GM12874 (cell line): ENCODE measurements around the gene TMC5.
A peak's percentile ranks its signal among the peaks of the same experiment; 100 is the strongest.

Experiments used
- CTCF ChIP-seq: IDR thresholded peaks from 2 replicates; pipeline ENCODE4 v1.5.1; 2011; ENCODE audit warnings: low read depth, mild to moderate bottlenecking, control low read depth, low read length, moderate library complexity; ENCODE audit not compliant: insufficient read depth

Gene TMC5

DNA sequence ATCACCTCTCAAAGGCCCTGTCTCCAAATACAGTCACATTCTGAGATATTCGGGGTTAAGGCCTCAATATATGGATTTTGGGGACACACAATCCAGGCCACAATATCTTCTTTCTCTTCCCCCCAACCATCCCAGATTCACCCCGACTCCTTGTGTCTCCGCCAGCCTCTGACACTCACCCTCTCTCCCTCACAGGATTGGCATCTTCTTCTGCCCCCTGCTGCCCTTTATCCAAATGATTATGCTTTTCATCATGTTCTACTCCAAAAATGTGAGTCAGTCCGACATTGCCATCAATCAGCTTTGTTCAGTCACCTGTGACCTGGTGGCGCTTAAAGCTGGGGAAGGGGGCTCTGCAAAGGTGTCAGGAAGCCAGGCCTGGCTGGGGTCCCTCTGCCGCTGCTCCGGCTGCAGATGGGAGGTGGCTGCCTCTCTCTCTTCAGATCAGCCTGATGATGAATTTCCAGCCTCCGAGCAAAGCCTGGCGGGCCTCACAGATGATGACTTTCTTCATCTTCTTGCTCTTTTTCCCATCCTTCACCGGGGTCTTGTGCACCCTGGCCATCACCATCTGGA, 69.2 kb downstream of the TMC5 start:
- no peak for TF ChIP-seq CTCF

GRCh38 chr16:19488213-19488640, 70.5 kb downstream of the TMC5 start:
- no peak for TF ChIP-seq CTCF

- no peak for TF ChIP-seq CTCF
Measured at GRCh38 chr16:19490619-19491018, 72.9 kb downstream of the TMC5 start.

- TF ChIP-seq CTCF = no peak
Measured at GRCh38 chr16:19497176-19497575, 79.5 kb downstream of the TMC5 start.

- no peak for TF ChIP-seq CTCF
Measured at GRCh38 chr16:19499006-19499405, 81.3 kb downstream of the TMC5 start.

GRCh38 chr16:19499481-19499880, 81.8 kb downstream of the TMC5 start:
- no peak for TF ChIP-seq CTCF

DNA sequence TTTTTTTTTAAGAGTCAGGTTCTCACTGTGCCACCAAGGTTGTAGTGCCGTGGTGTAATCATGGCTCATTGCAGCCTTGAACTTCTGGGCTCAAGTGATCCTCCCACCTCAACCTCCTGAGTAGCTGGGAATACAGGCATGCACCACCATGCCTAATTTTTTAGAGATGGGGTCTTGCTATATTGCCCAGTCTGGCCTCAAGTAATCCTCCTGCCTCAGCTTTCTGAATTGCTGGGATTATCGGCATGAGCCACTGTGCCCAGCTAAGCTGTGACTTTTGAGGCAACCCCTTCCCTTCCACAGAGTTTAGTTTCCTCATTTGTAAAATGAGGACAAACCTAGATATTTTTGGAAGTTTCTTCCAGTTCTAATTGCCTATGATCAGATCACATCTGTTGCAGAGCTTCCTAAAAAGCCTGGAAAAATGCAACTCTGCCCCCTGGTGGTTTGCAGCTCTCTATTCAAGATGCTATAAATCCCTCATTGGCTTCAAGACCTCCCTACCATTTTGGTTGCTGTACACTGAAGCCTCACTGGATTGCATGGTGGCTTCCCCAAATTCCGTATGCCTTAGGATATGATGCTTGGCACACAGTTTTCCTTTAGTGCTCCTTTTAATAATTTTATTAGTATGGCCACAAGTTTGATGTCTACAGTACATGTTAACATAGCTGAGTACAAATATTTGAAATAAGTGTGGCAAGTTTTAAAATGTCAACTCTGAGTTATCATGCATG, 84.9 kb downstream of the TMC5 start:
- TF ChIP-seq CTCF = peak; percentile 62
